ENCODE data around the gene MPZL1. TPM values are rescaled to one million over a fixed set of nuclear protein-coding genes. Genes with fewer than 3 reads are reported as not detected.

Gene MPZL1
- total RNA-seq, 4 donors from 2014 or later: 9.2 to 15.7 (median 11.7) TPM

GRCh38 chr1:167720965-167721616 lies 691 bp upstream of the MPZL1 start:
- ATAC-seq: peak; percentile 31 to 35
- Histone ChIP-seq H3K4me1 (peaks cover 20 to 30% of the 10 kb centered on the region in 2 donors), H3K27me3 (no peaks in the 10 kb centered on the region), H3K36me3 (no peaks in the 10 kb centered on the region), H3K9me3 (no peaks in the 10 kb centered on the region), H3K27ac (peak overlapping the region; percentile 79 to 92 (median 87)), H3K4me3 (peak overlapping the region; percentile 73 to 93 (median 90))
- intact Hi-C loops (cut with DNase I; ENCODE audit: low total_unique reads) (loop anchor here (1.0 to 5.0 kb wide), 3 partner anchors 82 to 1766 kb away; partner anchors contain the start of gene SLC19A2), in situ Hi-C loops (cut with MboI; ENCODE audit: low sequenced_read_pairs in 4 of 4) (loop anchor here in 3 of 4 donors (5.0 to 25.0 kb wide), 4 partner anchors 81 to 484 kb away; partner anchors contain the start of genes DCAF6 (in 1 of the 3) and MPC2 (in 1 of the 3))
- TF ChIP-seq CTCF (IDR thresholded peaks at IDR 0.05 in 4 of 5, conservative IDR thresholded peaks at IDR 0.05 in 1 of 5): peak in 2 of 5 experiments; percentile 28 to 31
- TF ChIP-seq POLR2A (IDR thresholded peaks at IDR 0.05): no peak
- no peak for DNase-seq

GRCh38 chr1:167722152-167722869 lies 529 bp downstream of the MPZL1 start:
- intact Hi-C loops (cut with DNase I; ENCODE audit: low total_unique reads): loop anchor here (5.0 kb wide), 2 partner anchors 360 to 1765 kb away; partner anchors contain the start of gene SLC19A2
- TF ChIP-seq POLR2A (IDR thresholded peaks at IDR 0.05) (peak in 1 of 2 donors; percentile 20), CTCF (IDR thresholded peaks at IDR 0.05 in 4 of 5, conservative IDR thresholded peaks at IDR 0.05 in 1 of 5) (no peak)
- DNase-seq (peak in 1 of 2 donors; percentile 34), ATAC-seq (peak; percentile 60 to 63)
- H3K27ac ChIP-seq: peak overlapping the region; percentile 79 to 92 (median 87)
- H3K36me3 ChIP-seq: no peaks in the 10 kb centered on the region
- H3K4me3 ChIP-seq: peak overlapping the region; percentile 73 to 93 (median 90)
- in situ Hi-C loops (cut with MboI; ENCODE audit: low sequenced_read_pairs in 4 of 4): loop anchor here in 3 of 4 donors (5.0 to 25.0 kb wide), 4 partner anchors 80 to 485 kb away; partner anchors contain the start of genes DCAF6 (in 1 of the 3) and MPC2 (in 1 of the 3)
- no peaks in the 10 kb centered on the region for H3K9me3 ChIP-seq
- no peaks in the 10 kb centered on the region for H3K27me3 ChIP-seq
- H3K4me1 ChIP-seq: peaks cover 23 to 34% of the 10 kb centered on the region in 2 donors

- peak overlapping the region; percentile 79 to 92 (median 87) for H3K27ac ChIP-seq
- H3K36me3 ChIP-seq: no peaks in the 10 kb centered on the region
- DNase-seq (no peak), ATAC-seq (no peak)
- in situ Hi-C loops (cut with MboI; ENCODE audit: low sequenced_read_pairs in 4 of 4) (loop anchor here in 3 of 4 donors (5.0 to 25.0 kb wide), 4 partner anchors 79 to 486 kb away; partner anchors contain the start of genes DCAF6 (in 1 of the 3) and MPC2 (in 1 of the 3)), intact Hi-C loops (cut with DNase I; ENCODE audit: low total_unique reads) (loop anchor here (5.0 kb wide), 2 partner anchors 359 to 1764 kb away; partner anchors contain the start of gene SLC19A2)
- no peaks in the 10 kb centered on the region for H3K9me3 ChIP-seq
- TF ChIP-seq POLR2A (IDR thresholded peaks at IDR 0.05) (no peak), CTCF (IDR thresholded peaks at IDR 0.05 in 4 of 5, conservative IDR thresholded peaks at IDR 0.05 in 1 of 5) (no peak)
- H3K4me1 ChIP-seq: peaks cover 23 to 34% of the 10 kb centered on the region in 2 donors
- peak overlapping the region; percentile 73 to 93 (median 90) for H3K4me3 ChIP-seq
- H3K27me3 ChIP-seq: no peaks in the 10 kb centered on the region
These were observed 1.1 kb downstream of the MPZL1 start for GRCh38 chr1:167722870-167723251.

GRCh38 chr1:167723707-167724323 lies 2.0 kb downstream of the MPZL1 start:
- H3K4me3 ChIP-seq: no peak overlapping the region
- no peaks in the 10 kb centered on the region for H3K36me3 ChIP-seq
- ATAC-seq (no peak), DNase-seq (no peak)
- intact Hi-C loops (cut with DNase I; ENCODE audit: low total_unique reads): loop anchor here (5.0 kb wide), 2 partner anchors 358 to 1763 kb away; partner anchors contain the start of gene SLC19A2
- H3K4me1 ChIP-seq: peaks cover 23 to 34% of the 10 kb centered on the region in 2 donors
- H3K27ac ChIP-seq: no peak overlapping the region
- H3K27me3 ChIP-seq: no peaks in the 10 kb centered on the region
- no peaks in the 10 kb centered on the region for H3K9me3 ChIP-seq
- in situ Hi-C loops (cut with MboI; ENCODE audit: low sequenced_read_pairs in 4 of 4): loop anchor here in 3 of 4 donors (5.0 to 25.0 kb wide), 4 partner anchors 78 to 487 kb away; partner anchors contain the start of genes DCAF6 (in 1 of the 3) and MPC2 (in 1 of the 3)
- TF ChIP-seq CTCF (IDR thresholded peaks at IDR 0.05 in 4 of 5, conservative IDR thresholded peaks at IDR 0.05 in 1 of 5): no peak
- TF ChIP-seq POLR2A (IDR thresholded peaks at IDR 0.05): no peak

Measured in gastrocnemius medialis (tissue), 4 donors.